OCI-M1 (cell line): Measurements from ENCODE around the gene CYP4F8.
"Not testable (repeated sequence)": the region's sequence is repeated elsewhere in the genome, so short reads cannot be mapped to it uniquely, and the experiment has no call there.

Experiments used
- DNase-seq: peaks from one replicate; lab custom pipeline; 2025; lab: John Stamatoyannopoulos, UW

Gene CYP4F8

GRCh38 chr19:15614507-15615379 is at the start of gene CYP4F8:
Gene CYP4F8, plus strand, starts transcription at chr19:15615218. Its CDS starts 399 bp downstream, at chr19:15615617.
- no peak for DNase-seq

GRCh38 chr19:15570420-15570819 is 44.6 kb upstream of the CYP4F8 start:
- no peak for DNase-seq

GRCh38 chr19:15575406-15575805 is 39.6 kb upstream of the CYP4F8 start:
- no peak for DNase-seq

- no peak for DNase-seq
Measured at GRCh38 chr19:15576526-15577156, 38.4 kb upstream of the CYP4F8 start.

- no peak for DNase-seq
Measured at GRCh38 chr19:15577184-15577771, 37.7 kb upstream of the CYP4F8 start.

GRCh38 chr19:15583346-15583745 is 31.7 kb upstream of the CYP4F8 start:
- no peak for DNase-seq

- DNase-seq: no peak
Measured at GRCh38 chr19:15584095-15584494, 30.9 kb upstream of the CYP4F8 start.

GRCh38 chr19:15584541-15585115 is 30.4 kb upstream of the CYP4F8 start:
- DNase-seq: peak; percentile 59

GRCh38 chr19:15587663-15588062 is 27.4 kb upstream of the CYP4F8 start:
- DNase-seq: peak; percentile 1

GRCh38 chr19:15588265-15588664 is 26.8 kb upstream of the CYP4F8 start:
- DNase-seq: no peak

- DNase-seq: no peak
Measured at GRCh38 chr19:15589760-15590451, 25.1 kb upstream of the CYP4F8 start.

GRCh38 chr19:15591796-15592195 is 23.2 kb upstream of the CYP4F8 start:
- no peak for DNase-seq

GRCh38 chr19:15592506-15592905 is 22.5 kb upstream of the CYP4F8 start:
- not testable (repeated sequence) for DNase-seq

- not testable (repeated sequence) for DNase-seq
Measured at GRCh38 chr19:15593766-15594165, 21.3 kb upstream of the CYP4F8 start.

GRCh38 chr19:15595069-15595468 is 19.9 kb upstream of the CYP4F8 start:
- DNase-seq: peak; percentile 0

GRCh38 chr19:15607978-15608925 is 6.8 kb upstream of the CYP4F8 start:
- not testable (repeated sequence) for DNase-seq

- no peak for DNase-seq
Measured at GRCh38 chr19:15609261-15609660, 5.8 kb upstream of the CYP4F8 start.

- DNase-seq: no peak
Measured at GRCh38 chr19:15612342-15612741, 2.7 kb upstream of the CYP4F8 start.

GRCh38 chr19:15613338-15613737 is 1.7 kb upstream of the CYP4F8 start:
- no peak for DNase-seq

GRCh38 chr19:15615526-15615925 is 508 bp downstream of the CYP4F8 start:
- DNase-seq: no peak

GRCh38 chr19:15616183-15616582 is 1.2 kb downstream of the CYP4F8 start:
- no peak for DNase-seq
